GM21447 (cell line): ENCODE data around the gene TLR9.

Source experiments
- ATAC-seq: cut with Tn5 transposase; IDR thresholded peaks from one replicate; pipeline ENCODE4 v1.9.1; 2021; ENCODE audit not compliant: unreplicated experiment

The TLR9 gene

GRCh38 chr3:52233108-52233591 is 7.7 kb upstream of the TLR9 start:
- ATAC-seq: no peak

- ATAC-seq: no peak
Measured at GRCh38 chr3:52232279-52233107, 7.0 kb upstream of the TLR9 start.

- ATAC-seq: no peak
Measured at GRCh38 chr3:52231502-52232278, 6.2 kb upstream of the TLR9 start.

- no peak for ATAC-seq
Measured at GRCh38 chr3:52230889-52231499, 5.5 kb upstream of the TLR9 start.

- no peak for ATAC-seq
Measured at GRCh38 chr3:52230461-52230860, 5.0 kb upstream of the TLR9 start.

- ATAC-seq: no peak
Measured at GRCh38 chr3:52229656-52230055, 4.2 kb upstream of the TLR9 start.

- no peak for ATAC-seq
Measured at GRCh38 chr3:52228751-52229291, 3.4 kb upstream of the TLR9 start.

- ATAC-seq: no peak
Measured at GRCh38 chr3:52228266-52228665, 2.8 kb upstream of the TLR9 start.

GRCh38 chr3:52227766-52228165 is 2.3 kb upstream of the TLR9 start:
- no peak for ATAC-seq

- ATAC-seq: no peak
Measured at GRCh38 chr3:52227117-52227516, 1.7 kb upstream of the TLR9 start.

GRCh38 chr3:52226229-52226817 is 878 bp upstream of the TLR9 start:
- ATAC-seq: no peak

- no peak for ATAC-seq
Measured at GRCh38 chr3:52223449-52224408, 1.7 kb downstream of the TLR9 start.

- ATAC-seq: no peak
Measured at GRCh38 chr3:52222319-52223221, 2.9 kb downstream of the TLR9 start.

GRCh38 chr3:52221563-52222318 is 3.7 kb downstream of the TLR9 start:
- no peak for ATAC-seq

- no peak for ATAC-seq
Measured at GRCh38 chr3:52221141-52221562, 4.3 kb downstream of the TLR9 start.

GRCh38 chr3:52220380-52221026 is 4.9 kb downstream of the TLR9 start:
- no peak for ATAC-seq

- no peak for ATAC-seq
Measured at GRCh38 chr3:52218937-52219650, 6.4 kb downstream of the TLR9 start.
